T-helper 2 cell (primary cell): ENCODE data around the gene ACP5.
"Not testable (repeated sequence)": the region's sequence is repeated elsewhere in the genome, so short reads cannot be mapped to it uniquely, and the experiment has no call there.

ENCODE experiments used
- DNase-seq, 5 experiments: peaks; one replicate each; pipeline versions ENCODE4 v3.0.0 to v3.0.0-alpha.2; 2012 to 2022

ACP5 gene

GRCh38 chr19:11578258-11579142 is 1.1 kb upstream of the ACP5 start:
- peak in 3 of 5 experiments; percentile 4 to 67 (median 29) for DNase-seq

- no peak for DNase-seq
Observed at GRCh38 chr19:11576227-11576626, 1.2 kb downstream of the ACP5 start.

- DNase-seq: peak in 1 of 5 experiments; percentile 70
Observed at GRCh38 chr19:11574689-11575088, 2.8 kb downstream of the ACP5 start.

GRCh38 chr19:11573763-11574162 is 3.7 kb downstream of the ACP5 start:
- DNase-seq: not testable (repeated sequence)

- DNase-seq: not testable (repeated sequence)
Observed at GRCh38 chr19:11573354-11573753, 4.1 kb downstream of the ACP5 start.

GRCh38 chr19:11570039-11570462 is 7.4 kb downstream of the ACP5 start:
- DNase-seq: no peak

GRCh38 chr19:11566164-11566563 is 11.3 kb downstream of the ACP5 start:
- DNase-seq: no peak

GRCh38 chr19:11565649-11565980 is 11.8 kb downstream of the ACP5 start:
- DNase-seq: not testable (repeated sequence)

GRCh38 chr19:11564082-11564807 is 13.2 kb downstream of the ACP5 start:
- DNase-seq: not testable (repeated sequence)

- DNase-seq: no peak
Observed at GRCh38 chr19:11563532-11563931, 13.9 kb downstream of the ACP5 start.

- DNase-seq: peak in 4 of 5 experiments; percentile 20 to 89 (median 40)
Observed at GRCh38 chr19:11560404-11561051, 16.9 kb downstream of the ACP5 start.

- DNase-seq: peak; percentile 91 to 98 (median 95)
Observed at GRCh38 chr19:11558881-11559828, 18.3 kb downstream of the ACP5 start, which contains the start of gene ELOF1. Gene ELOF1, minus strand, starts transcription at chr19:11559230. Its CDS starts 4,883 bp downstream, at chr19:11554347.

- no peak for DNase-seq
Observed at GRCh38 chr19:11556634-11557420, 20.6 kb downstream of the ACP5 start.

GRCh38 chr19:11555246-11555645 is 22.2 kb downstream of the ACP5 start:
- DNase-seq: no peak

GRCh38 chr19:11554160-11554559 is 23.3 kb downstream of the ACP5 start:
- peak in 1 of 5 experiments; percentile 62 for DNase-seq

- DNase-seq: no peak
Observed at GRCh38 chr19:11552666-11553372, 24.6 kb downstream of the ACP5 start.

GRCh38 chr19:11551603-11552235 is 25.7 kb downstream of the ACP5 start:
- DNase-seq: no peak

- no peak for DNase-seq
Observed at GRCh38 chr19:11550265-11550664, 27.2 kb downstream of the ACP5 start.

GRCh38 chr19:11549386-11549953 is 28.0 kb downstream of the ACP5 start:
- no peak for DNase-seq
